Activated B cell treated with CpG ODN at 0.5 μM for 24 hours (primary cell): ENCODE data around the gene MARCHF4. TPM values are rescaled to one million over a fixed set of nuclear protein-coding genes. Genes with fewer than 3 reads are reported as not detected.

Source experiments
- ATAC-seq: fragments of 200-7000 bp; cut with Tn5 transposase; one replicate; pipeline ENCODE4 v1.10.0; 2021; ENCODE audit warnings: low read depth, mild to moderate bottlenecking, moderate library complexity
- CTCF ChIA-PET: fragments of 350-600 bp; sonication (Branson Sonifier 250); formaldehyde crosslinking; loops from one replicate; lab custom pipeline; 2021; ENCODE audit warnings: antibody characterized with exemption; lab: Charles Lee
- POLR2A ChIA-PET: fragments of 350-600 bp; sonication (Branson Sonifier 250); formaldehyde crosslinking; loops from one replicate; lab custom pipeline; 2021; ENCODE audit warnings: antibody characterized with exemption; lab: Charles Lee
- DNase-seq: peaks from one replicate; pipeline ENCODE4 v3.0.0; 2022
- H3K27ac Mint-ChIP-seq: one replicate; pipeline ENCODE4 v1.8.0; 2020; ENCODE audit warnings: mixed read lengths
- H3K27me3 Mint-ChIP-seq: one replicate; pipeline ENCODE4 v1.8.0; 2021; ENCODE audit warnings: mixed read lengths
- H3K36me3 Mint-ChIP-seq: one replicate; pipeline ENCODE4 v1.8.0; 2021; ENCODE audit warnings: low read depth, mixed read lengths
- H3K4me1 Mint-ChIP-seq: one replicate; pipeline ENCODE4 v1.8.0; 2021; ENCODE audit warnings: mixed read lengths
- H3K4me3 Mint-ChIP-seq: one replicate; pipeline ENCODE4 v1.8.0; 2020; ENCODE audit warnings: mild to moderate bottlenecking, mixed read lengths
- H3K9me3 Mint-ChIP-seq: one replicate; pipeline ENCODE4 v1.8.0; 2020; ENCODE audit warnings: mixed read lengths
- intact Hi-C: fragments of 100-400 bp; cut with micrococcal nuclease; formaldehyde crosslinking; loops from one replicate; pipeline ENCODE4 v1.15.1; 2024
- total RNA-seq: library from RNA; stranded (reverse); gene quantifications from 2 replicates; pipeline ENCODE4 v1.2.3, GENCODE V29; 2022
- TF ChIP-seq, protein P1 (sequence below): fragments of 200-600 bp; IDR thresholded peaks from one replicate; pipeline ENCODE4 v1.8.0; 2022; ENCODE audit warnings: antibody characterized with exemption, mild to moderate bottlenecking

Gene MARCHF4
- total RNA-seq, 1 donor from 2014 or later: not detected

DNA sequence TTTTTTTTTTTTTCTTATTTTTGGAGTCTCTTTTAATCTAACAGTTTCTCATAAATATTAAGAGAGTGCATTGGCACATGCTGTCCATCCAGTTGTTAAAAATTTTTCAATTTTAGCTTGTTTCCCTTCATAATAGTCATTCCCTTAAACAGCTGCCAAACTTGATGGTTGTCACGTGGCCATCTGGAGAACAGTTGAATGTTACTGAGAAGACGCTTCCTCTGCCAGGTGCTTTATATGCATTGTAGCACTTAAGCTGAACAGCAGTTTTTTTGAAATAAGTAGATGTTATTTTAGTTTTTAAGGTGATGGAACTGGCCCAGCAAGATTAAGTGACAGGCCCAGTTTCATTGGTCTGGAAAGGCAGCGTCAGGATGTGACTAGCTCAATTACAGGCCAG lies 43.3 kb upstream of the MARCHF4 start:
- intact Hi-C loops: loop anchor here (10.0 kb wide), 1 partner anchor 1449 kb away; no protein-coding TSS in a partner anchor
- CTCF ChIA-PET: interaction anchor here (1.2 to 2.2 kb wide), 4 partner anchors 10 to 193 kb away, joined by 4 to 8 read pairs (median 4); no protein-coding TSS in a partner anchor
- TF ChIP-seq, protein P1, sequence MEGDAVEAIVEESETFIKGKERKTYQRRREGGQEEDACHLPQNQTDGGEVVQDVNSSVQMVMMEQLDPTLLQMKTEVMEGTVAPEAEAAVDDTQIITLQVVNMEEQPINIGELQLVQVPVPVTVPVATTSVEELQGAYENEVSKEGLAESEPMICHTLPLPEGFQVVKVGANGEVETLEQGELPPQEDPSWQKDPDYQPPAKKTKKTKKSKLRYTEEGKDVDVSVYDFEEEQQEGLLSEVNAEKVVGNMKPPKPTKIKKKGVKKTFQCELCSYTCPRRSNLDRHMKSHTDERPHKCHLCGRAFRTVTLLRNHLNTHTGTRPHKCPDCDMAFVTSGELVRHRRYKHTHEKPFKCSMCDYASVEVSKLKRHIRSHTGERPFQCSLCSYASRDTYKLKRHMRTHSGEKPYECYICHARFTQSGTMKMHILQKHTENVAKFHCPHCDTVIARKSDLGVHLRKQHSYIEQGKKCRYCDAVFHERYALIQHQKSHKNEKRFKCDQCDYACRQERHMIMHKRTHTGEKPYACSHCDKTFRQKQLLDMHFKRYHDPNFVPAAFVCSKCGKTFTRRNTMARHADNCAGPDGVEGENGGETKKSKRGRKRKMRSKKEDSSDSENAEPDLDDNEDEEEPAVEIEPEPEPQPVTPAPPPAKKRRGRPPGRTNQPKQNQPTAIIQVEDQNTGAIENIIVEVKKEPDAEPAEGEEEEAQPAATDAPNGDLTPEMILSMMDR: no peak
- H3K4me1 Mint-ChIP-seq: peaks cover 42% of the 10 kb centered on the region
- no peaks in the 10 kb centered on the region for H3K9me3 Mint-ChIP-seq
- DNase-seq (no peak), ATAC-seq (no peak)
- no peaks in the 10 kb centered on the region for H3K27me3 Mint-ChIP-seq
- H3K36me3 Mint-ChIP-seq: peaks cover 52% of the 10 kb centered on the region
- no peak overlapping the region for H3K4me3 Mint-ChIP-seq
- H3K27ac Mint-ChIP-seq: no peak overlapping the region
- POLR2A ChIA-PET: interaction anchor here (0.7 to 1.0 kb wide), 3 partner anchors 76 to 333 kb away, joined by 3 to 5 read pairs (median 3); partner anchors contain the start of gene RPL37A

DNA sequence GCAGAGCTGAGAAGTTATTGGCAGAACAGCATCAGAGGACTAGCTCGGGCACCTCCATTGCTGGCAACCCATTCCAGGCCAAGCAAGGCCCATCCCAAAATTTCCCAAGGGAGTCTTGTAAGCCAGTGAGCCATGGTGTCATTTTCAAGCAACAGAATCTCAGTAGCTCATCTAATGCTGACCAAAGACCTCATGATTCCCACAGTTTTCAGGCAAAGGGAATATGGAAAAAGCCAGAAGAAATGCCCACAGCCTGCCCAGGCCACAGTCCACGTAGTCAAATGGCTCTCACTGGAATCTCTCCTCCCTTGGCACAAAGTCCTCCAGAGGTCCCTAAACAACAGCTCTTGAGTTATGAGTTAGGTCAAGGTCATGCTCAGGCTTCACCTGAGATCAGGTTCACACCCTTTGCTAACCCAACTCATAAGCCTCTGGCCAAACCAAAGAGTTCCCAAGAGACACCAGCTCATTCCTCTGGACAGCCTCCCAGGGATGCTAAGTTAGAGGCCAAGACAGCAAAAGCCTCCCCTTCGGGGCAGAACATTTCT lies 42.6 kb upstream of the MARCHF4 start:
- TF ChIP-seq, protein P1: no peak
- H3K27me3 Mint-ChIP-seq: no peaks in the 10 kb centered on the region
- DNase-seq: no peak
- H3K4me3 Mint-ChIP-seq: no peak overlapping the region
- POLR2A ChIA-PET: interaction anchor here (0.7 kb wide), 1 partner anchor 332 kb away, joined by 5 read pairs; no protein-coding TSS in a partner anchor
- H3K4me1 Mint-ChIP-seq: peaks cover 42% of the 10 kb centered on the region
- CTCF ChIA-PET: interaction anchor here (1.2 to 2.2 kb wide), 4 partner anchors 9 to 192 kb away, joined by 4 to 8 read pairs (median 4); no protein-coding TSS in a partner anchor
- intact Hi-C loops: loop anchor here (5.0 to 10.0 kb wide), 2 partner anchors 358 to 1450 kb away; no protein-coding TSS in a partner anchor
- H3K9me3 Mint-ChIP-seq: no peaks in the 10 kb centered on the region
- H3K36me3 Mint-ChIP-seq: peaks cover 45% of the 10 kb centered on the region
- no peak overlapping the region for H3K27ac Mint-ChIP-seq
- ATAC-seq: no peak

DNA sequence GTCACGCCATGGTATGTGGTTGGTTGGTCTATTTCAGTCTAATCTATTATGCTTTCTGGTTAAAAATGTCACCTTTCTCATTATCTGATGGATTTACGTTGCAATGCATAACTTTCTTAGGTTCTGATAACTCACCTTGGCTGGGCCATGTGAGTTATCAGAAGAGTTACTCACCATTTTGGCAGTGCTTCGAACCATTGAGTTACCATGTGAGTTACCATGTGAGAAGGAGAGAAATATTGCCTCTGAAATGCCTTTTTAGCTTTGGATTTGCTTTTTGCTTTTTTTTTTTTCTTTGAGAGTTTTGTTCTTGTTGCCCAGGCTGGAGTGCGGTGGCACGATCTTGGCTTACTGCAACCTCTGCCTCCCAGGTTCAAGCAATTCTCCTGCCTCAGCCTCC lies 41.6 kb upstream of the MARCHF4 start:
- H3K27ac Mint-ChIP-seq: no peak overlapping the region
- CTCF ChIA-PET: no interaction called here
- intact Hi-C loops: loop anchor here (2.0 to 10.0 kb wide), 6 partner anchors 191 to 1605 kb away; partner anchors contain the start of genes ATIC, BARD1 and MREG
- H3K9me3 Mint-ChIP-seq: no peaks in the 10 kb centered on the region
- POLR2A ChIA-PET: interaction anchor here (2.8 kb wide), 1 partner anchor 305 kb away, joined by 14 read pairs; the partner anchor contains the start of gene XRCC5
- TF ChIP-seq, protein P1: no peak
- no peak for DNase-seq
- ATAC-seq: no peak
- peaks cover 39% of the 10 kb centered on the region for H3K36me3 Mint-ChIP-seq
- peak overlapping the region; percentile 28 for H3K4me3 Mint-ChIP-seq
- peaks cover 42% of the 10 kb centered on the region for H3K4me1 Mint-ChIP-seq
- H3K27me3 Mint-ChIP-seq: no peaks in the 10 kb centered on the region

DNA sequence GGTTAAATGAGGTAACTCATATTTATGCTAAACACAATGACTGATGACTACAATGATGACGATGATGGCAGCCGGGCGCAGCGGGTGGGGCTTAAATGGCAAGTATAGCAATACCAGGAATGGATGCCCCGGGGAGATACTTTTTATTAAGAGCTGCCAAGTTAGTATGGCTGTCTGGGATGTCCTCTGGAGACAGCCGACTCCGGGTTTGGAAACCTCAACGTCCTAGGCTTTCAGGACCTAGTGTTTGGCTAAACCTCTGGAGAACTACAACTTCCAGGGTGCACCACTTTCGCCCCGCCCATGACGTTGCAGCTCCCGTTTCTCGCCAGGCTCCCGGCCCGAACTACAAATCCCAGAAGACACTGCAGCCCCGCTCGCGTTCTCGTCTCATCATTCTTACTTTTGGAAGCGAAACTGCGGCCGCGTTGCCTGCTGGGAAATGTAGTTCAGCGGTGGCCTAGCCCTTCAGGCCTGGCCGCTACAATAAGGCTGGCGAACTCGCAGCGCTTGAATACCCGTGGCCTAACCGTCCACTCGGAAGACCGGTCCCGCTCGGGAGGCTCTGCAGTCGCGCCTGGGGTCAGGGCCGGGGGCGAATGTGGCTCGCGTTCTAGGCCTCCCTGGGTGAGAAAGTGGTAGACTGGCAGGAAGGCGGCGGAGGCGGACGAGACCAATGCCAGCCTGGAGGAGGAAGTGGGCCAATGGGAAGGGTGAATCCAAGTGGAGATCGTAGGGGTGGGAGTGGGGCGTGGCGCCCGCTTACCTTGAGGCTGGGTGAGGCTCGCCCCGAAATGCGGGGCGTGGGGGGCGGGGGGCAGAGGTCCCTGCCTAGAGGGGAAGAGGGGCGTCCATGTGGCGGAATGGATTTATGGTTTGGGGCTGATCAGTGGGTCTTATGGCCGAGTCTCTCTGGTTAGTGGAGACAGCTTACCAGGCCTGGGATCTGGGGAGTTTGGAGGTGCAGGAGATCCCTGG lies 40.0 kb upstream of the MARCHF4 start, which contains the start of gene SMARCAL1:
TSS of gene SMARCAL1 (plus strand) at position 463 of the 978 bp plus-strand sequence. CDS start 2,221 bp downstream, outside the sequence.
- Mint-ChIP-seq H3K9me3 (no peaks in the 10 kb centered on the region), H3K4me1 (peaks cover 31% of the 10 kb centered on the region), H3K4me3 (peak within 1 kb of the TSS; percentile 97), H3K27ac (peak within 1 kb of the TSS; percentile 97), H3K36me3 (peaks cover 29% of the 10 kb centered on the region), H3K27me3 (peaks cover 9% of the 10 kb centered on the region)
- TF ChIP-seq, protein P1: no peak
- DNase-seq (peak; percentile 96), ATAC-seq (peak; percentile 93)
- intact Hi-C loops: loop anchor here (1.0 to 10.0 kb wide), 10 partner anchors 80 to 1604 kb away; partner anchors contain the start of genes ATIC, BARD1, MREG and RPL37A
- ChIA-PET CTCF (interaction anchor here (1.0 kb wide), 1 partner anchor 190 kb away, joined by 5 read pairs; no protein-coding TSS in a partner anchor), POLR2A (interaction anchor here (0.7 to 2.8 kb wide), 5 partner anchors 63 to 303 kb away, joined by 3 to 17 read pairs (median 14); partner anchors contain the start of genes RPL37A and XRCC5)
